Pancreas (tissue), 10 donors: ENCODE results near the gene EHBP1. TPM values are rescaled to one million over a fixed set of nuclear protein-coding genes. Genes with fewer than 3 reads are reported as not detected.

Experiments
- ATAC-seq, 4 donors: fragments of 200-7000 bp; cut with Tn5 transposase; one replicate each; pipeline versions ENCODE4 v1.8.0 to v1.9.1; 2020; ENCODE audit warnings: mild to moderate bottlenecking in 4 of 4, moderate library complexity in 4 of 4
- DNase-seq, 6 donors: peaks; one replicate each; pipeline ENCODE4 v3.0.0-alpha.2; 2020
- FAIRE-seq: peaks from 2 replicates; lab custom pipeline; 2012; peaks lifted over from hg19 to GRCh38; lab: Jason Lieb, UNC
- H3K27ac ChIP-seq, 4 donors: fragments of 200-600 bp; sonication (generic); 1 replicate in 3 of 4; 2 replicates in 1 of 4; pipeline versions ENCODE4 v1.5.0 to v1.8.0; 2020
- H3K27me3 ChIP-seq, 4 donors: fragments of 200-600 bp; one replicate each; pipeline ENCODE4 v1.8.0; 2021
- H3K36me3 ChIP-seq, 3 donors: fragments of 200-600 bp; sonication (generic) in 1 of 3; one replicate each; pipeline versions ENCODE4 v1.5.0 to v1.8.0; 2020 to 2021
- H3K4me1 ChIP-seq, 3 donors: fragments of 200-600 bp; one replicate each; pipeline ENCODE4 v1.8.0; 2021
- H3K4me3 ChIP-seq, 4 donors: fragments of 200-600 bp; sonication (generic) in 2 of 4; one replicate each; pipeline versions ENCODE4 v1.5.0 to v1.8.0; 2020 to 2021
- H3K9me3 ChIP-seq, 4 donors: fragments of 200-600 bp; one replicate each; pipeline ENCODE4 v1.8.0; 2021
- WGBS, 2 donors: extraction: QIAGEN DNeasy Blood & Tissue Kit; methylation state at CpG; one replicate each; pipeline ENCODE4 v1.1.7; 2013; 5-methylcytosine and 5-hydroxymethylcytosine counted together
- intact Hi-C, 3 donors: fragments of 100-400 bp; cut with DNase I; formaldehyde crosslinking; loops; one replicate each; pipeline versions ENCODE4 v1.11.1 to v1.14.2; 2022
- polyA plus RNA-seq, 2 donors: library from polyadenylated mRNA; stranded (reverse); fragments of 200-250 nt; gene quantifications; one replicate each; pipeline ENCODE4 v1.2.3, GENCODE V29; 2013
- total RNA-seq, 6 donors: library from RNA; stranded (reverse); fragmentation: NEBNext Ultra II Directional in 4 of 6; extraction: Animal tissue kit (Norgen Biotek cat#: 25700) in 4 of 6; gene quantifications; one replicate each; pipeline versions ENCODE4 v1.2.1 to v1.2.4, GENCODE V29; 2021 to 2023
- TF ChIP-seq, protein P1 (sequence below), 4 donors: fragments of 200-600 bp; sonication (generic) in 3 of 4; IDR thresholded peaks; one replicate each; pipeline versions ENCODE4 v1.5.0 to v1.8.0; 2021; ENCODE audit warnings: antibody characterized with exemption in 4 of 4
- donor health status: healthy with polysubstance abuse.
- donor health status: DM: no; HTN: no; CAD: no; lungs with moderate emphysema.
- donor health status: DM: no; HTN: no; CAD: no.
- donor health status: control.
- donor health status: control.
- donor health status: Bipolar disorder and iron deficiency.
- donor health status: DM: yes; HTN: yes; CAD: no.
- donor health status: DM: no; HTN: no; CAD: no.
- donor health status: DM: no; HTN: no; CAD: no.
- donor health status: DM: yes; HTN: yes; CAD: no.

The EHBP1 gene
- total and polyA plus RNA-seq, 8 donors, result 7.1 to 34.6 (median 21.1) TPM

- no peaks in the 10 kb centered on the region for H3K36me3 ChIP-seq
- no peak overlapping the region for H3K27ac ChIP-seq
- 77 to 85% methylated on average over 1 of the region's 1 CpG for WGBS, 2 donors
- FAIRE-seq (no peak), ATAC-seq (no peak), DNase-seq (no peak)
- peaks cover 2 to 23% (median 18%) of the 10 kb centered on the region in 3 donors for H3K4me1 ChIP-seq
- no peak overlapping the region for H3K4me3 ChIP-seq
- H3K27me3 ChIP-seq, result no peaks in the 10 kb centered on the region
- intact Hi-C loops, result no loop called here
- TF ChIP-seq, protein P1, sequence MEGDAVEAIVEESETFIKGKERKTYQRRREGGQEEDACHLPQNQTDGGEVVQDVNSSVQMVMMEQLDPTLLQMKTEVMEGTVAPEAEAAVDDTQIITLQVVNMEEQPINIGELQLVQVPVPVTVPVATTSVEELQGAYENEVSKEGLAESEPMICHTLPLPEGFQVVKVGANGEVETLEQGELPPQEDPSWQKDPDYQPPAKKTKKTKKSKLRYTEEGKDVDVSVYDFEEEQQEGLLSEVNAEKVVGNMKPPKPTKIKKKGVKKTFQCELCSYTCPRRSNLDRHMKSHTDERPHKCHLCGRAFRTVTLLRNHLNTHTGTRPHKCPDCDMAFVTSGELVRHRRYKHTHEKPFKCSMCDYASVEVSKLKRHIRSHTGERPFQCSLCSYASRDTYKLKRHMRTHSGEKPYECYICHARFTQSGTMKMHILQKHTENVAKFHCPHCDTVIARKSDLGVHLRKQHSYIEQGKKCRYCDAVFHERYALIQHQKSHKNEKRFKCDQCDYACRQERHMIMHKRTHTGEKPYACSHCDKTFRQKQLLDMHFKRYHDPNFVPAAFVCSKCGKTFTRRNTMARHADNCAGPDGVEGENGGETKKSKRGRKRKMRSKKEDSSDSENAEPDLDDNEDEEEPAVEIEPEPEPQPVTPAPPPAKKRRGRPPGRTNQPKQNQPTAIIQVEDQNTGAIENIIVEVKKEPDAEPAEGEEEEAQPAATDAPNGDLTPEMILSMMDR (IDR thresholded peaks at IDR 0.05), result no peak
- H3K9me3 ChIP-seq, result no peaks in the 10 kb centered on the region
These were observed 36.6 kb downstream of the EHBP1 start for GRCh38 chr2:62741954-62742722.

GRCh38 chr2:62743506-62743905 is 38.0 kb downstream of the EHBP1 start:
- ATAC-seq (no peak), FAIRE-seq (no peak), DNase-seq (no peak)
- Histone ChIP-seq H3K4me1 (peaks cover 12 to 37% (median 27%) of the 10 kb centered on the region in 3 donors), H3K36me3 (no peaks in the 10 kb centered on the region), H3K9me3 (no peaks in the 10 kb centered on the region), H3K27ac (no peak overlapping the region), H3K27me3 (no peaks in the 10 kb centered on the region), H3K4me3 (no peak overlapping the region)
- WGBS, 2 donors, result 80 to 89% methylated on average over 2 of the region's 2 CpGs
- TF ChIP-seq, protein P1 (IDR thresholded peaks at IDR 0.05), result no peak
- intact Hi-C loops, result no loop called here

DNA sequence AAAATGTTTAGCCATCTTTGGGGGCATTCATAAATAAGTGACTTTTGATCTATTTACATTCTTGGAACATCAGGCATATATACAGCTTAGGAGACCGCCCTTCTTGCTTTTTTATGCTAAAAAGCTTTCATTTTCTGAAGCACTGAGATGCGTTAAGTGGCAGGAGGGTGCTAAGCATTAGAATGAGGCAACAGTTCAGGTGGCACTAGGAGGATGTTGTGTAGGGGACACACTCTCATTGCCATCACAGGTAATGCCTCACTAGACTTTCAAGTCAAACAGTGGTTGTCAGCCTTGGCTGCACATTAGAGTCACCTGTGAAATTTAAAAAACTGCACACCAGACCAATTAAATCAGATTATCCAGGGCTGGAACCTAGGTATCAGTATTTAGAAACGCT is 39.1 kb downstream of the EHBP1 start:
- WGBS, 2 donors, result 85 to 89% methylated on average over 3 of the region's 3 CpGs
- Histone ChIP-seq H3K27ac (no peak overlapping the region), H3K27me3 (no peaks in the 10 kb centered on the region), H3K4me1 (peaks cover 12 to 38% (median 27%) of the 10 kb centered on the region in 3 donors), H3K9me3 (no peaks in the 10 kb centered on the region), H3K4me3 (no peak overlapping the region), H3K36me3 (no peaks in the 10 kb centered on the region)
- no peak for ATAC-seq
- no peak for DNase-seq
- TF ChIP-seq, protein P1 (IDR thresholded peaks at IDR 0.05), result no peak
- intact Hi-C loops, result no loop called here
- no peak for FAIRE-seq

DNA sequence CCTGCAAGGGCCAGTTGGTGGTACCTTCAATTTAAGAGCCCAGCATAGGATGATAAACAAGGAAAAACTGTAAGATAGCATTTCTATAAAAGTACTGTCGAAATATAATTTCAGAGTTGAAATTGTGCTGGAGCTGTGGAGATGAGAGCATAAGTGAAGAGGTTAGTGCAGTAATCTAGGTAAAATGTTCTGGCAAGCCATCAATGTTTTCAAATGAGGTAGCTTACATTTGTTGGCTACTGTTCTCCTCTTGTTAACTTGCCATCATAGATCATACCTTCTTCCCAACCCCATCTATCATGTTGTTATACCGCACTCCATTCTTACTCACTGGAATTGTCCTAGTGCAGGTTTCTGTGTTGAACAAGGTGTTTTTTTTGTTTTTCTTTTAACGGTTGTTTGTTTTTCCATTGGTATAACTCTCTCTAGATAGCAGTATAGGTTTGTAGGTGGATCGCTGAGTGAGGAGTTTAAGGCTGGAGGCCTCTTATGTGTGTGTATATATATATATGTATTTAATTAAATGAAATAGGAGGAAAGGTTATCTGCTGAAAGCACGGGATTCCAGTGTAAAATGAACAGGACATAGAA is 40.5 kb downstream of the EHBP1 start:
- H3K4me3 ChIP-seq, result no peak overlapping the region
- DNase-seq (no peak), ATAC-seq (peak in 1 of 4 donors; percentile 34), FAIRE-seq (no peak)
- no peaks in the 10 kb centered on the region for H3K27me3 ChIP-seq
- intact Hi-C loops, result no loop called here
- TF ChIP-seq, protein P1 (IDR thresholded peaks at IDR 0.05), result no peak
- no peaks in the 10 kb centered on the region for H3K9me3 ChIP-seq
- 57 to 62% methylated on average over 5 of the region's 5 CpGs for WGBS, 2 donors
- no peak overlapping the region for H3K27ac ChIP-seq
- no peaks in the 10 kb centered on the region for H3K36me3 ChIP-seq
- H3K4me1 ChIP-seq, result peaks cover 12 to 33% (median 21%) of the 10 kb centered on the region in 3 donors

DNA sequence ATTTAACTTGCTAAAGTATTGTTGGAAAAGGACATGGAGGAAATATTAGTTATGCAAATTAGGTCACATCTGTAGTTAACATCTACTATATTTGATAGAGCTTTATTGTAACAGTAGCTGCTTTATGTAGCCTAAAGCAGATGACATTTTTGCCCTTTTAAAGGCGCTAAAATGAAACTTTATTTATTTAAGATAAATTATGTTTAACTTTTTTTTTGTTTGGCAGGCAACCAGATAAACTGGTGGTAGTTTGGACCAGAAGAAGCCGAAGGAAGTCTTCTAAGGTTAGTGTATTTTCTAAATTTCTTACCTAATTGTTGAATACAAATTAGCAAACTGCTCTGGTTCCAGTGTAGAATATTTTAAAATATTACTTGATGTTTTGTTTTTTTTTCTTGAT is 41.7 kb downstream of the EHBP1 start:
- TF ChIP-seq, protein P1 (IDR thresholded peaks at IDR 0.05), result no peak
- H3K4me3 ChIP-seq, result no peak overlapping the region
- DNase-seq, result no peak
- peak; percentile 28 to 86 (median 76) for ATAC-seq
- peaks cover 12 to 33% (median 18%) of the 10 kb centered on the region in 3 donors for H3K4me1 ChIP-seq
- no peaks in the 10 kb centered on the region for H3K36me3 ChIP-seq
- no peak for FAIRE-seq
- WGBS, 2 donors, result 14% methylated on average over 2 of the region's 2 CpGs
- intact Hi-C loops, result no loop called here
- H3K9me3 ChIP-seq, result no peaks in the 10 kb centered on the region
- H3K27ac ChIP-seq, result no peak overlapping the region
- H3K27me3 ChIP-seq, result no peaks in the 10 kb centered on the region
